PFSK-1 (cell line): ENCODE measurements around the gene TMEM242.

ENCODE experiments used
- SIN3A ChIP-seq: IDR thresholded peaks from 2 replicates; pipeline ENCODE4 v1.6.1; 2012; ENCODE audit warnings: mild to moderate bottlenecking, low read length, moderate library complexity, borderline replicate concordance; ENCODE audit not compliant: insufficient read depth
- TF ChIP-seq, protein P1 (sequence below), 2 experiments: IDR thresholded peaks; 2 replicates each; pipeline versions ENCODE4 v1.6.1 to v1.8.0; 2011 to 2012; ENCODE audit warnings: low read depth in 2 of 2, low read length in 2 of 2, control low read depth in 1 of 2, inconsistent platforms in 1 of 2, mild to moderate bottlenecking in 1 of 2, moderate library complexity in 1 of 2; ENCODE audit not compliant: insufficient read depth in 1 of 2

DNA sequence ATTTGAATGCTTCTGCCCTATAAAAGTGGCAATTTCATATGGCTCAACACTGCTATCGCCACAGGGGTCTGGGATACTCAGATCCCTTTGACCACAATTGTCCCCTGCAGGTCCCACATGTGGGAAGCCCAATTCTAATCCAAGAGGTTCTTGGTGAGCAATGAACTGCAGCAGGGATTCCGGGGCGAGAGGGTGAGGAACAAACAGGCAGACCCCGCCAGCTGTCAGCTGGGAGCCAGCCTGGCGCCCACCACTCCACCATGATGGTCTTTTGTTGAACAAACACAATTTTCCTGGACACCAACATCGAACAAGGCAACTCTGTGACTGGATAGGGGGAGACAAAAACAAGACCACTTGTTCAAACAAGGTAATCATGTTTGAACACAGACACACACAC is 80.5 kb downstream of the TMEM242 start:
- no peak for TF ChIP-seq SIN3A
- TF ChIP-seq, protein P1, sequence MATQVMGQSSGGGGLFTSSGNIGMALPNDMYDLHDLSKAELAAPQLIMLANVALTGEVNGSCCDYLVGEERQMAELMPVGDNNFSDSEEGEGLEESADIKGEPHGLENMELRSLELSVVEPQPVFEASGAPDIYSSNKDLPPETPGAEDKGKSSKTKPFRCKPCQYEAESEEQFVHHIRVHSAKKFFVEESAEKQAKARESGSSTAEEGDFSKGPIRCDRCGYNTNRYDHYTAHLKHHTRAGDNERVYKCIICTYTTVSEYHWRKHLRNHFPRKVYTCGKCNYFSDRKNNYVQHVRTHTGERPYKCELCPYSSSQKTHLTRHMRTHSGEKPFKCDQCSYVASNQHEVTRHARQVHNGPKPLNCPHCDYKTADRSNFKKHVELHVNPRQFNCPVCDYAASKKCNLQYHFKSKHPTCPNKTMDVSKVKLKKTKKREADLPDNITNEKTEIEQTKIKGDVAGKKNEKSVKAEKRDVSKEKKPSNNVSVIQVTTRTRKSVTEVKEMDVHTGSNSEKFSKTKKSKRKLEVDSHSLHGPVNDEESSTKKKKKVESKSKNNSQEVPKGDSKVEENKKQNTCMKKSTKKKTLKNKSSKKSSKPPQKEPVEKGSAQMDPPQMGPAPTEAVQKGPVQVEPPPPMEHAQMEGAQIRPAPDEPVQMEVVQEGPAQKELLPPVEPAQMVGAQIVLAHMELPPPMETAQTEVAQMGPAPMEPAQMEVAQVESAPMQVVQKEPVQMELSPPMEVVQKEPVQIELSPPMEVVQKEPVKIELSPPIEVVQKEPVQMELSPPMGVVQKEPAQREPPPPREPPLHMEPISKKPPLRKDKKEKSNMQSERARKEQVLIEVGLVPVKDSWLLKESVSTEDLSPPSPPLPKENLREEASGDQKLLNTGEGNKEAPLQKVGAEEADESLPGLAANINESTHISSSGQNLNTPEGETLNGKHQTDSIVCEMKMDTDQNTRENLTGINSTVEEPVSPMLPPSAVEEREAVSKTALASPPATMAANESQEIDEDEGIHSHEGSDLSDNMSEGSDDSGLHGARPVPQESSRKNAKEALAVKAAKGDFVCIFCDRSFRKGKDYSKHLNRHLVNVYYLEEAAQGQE (IDR thresholded peaks at IDR 0.05; ENCODE audit: insufficient read depth in 1 of 2, low read depth in 2 of 2, low read length in 2 of 2), result no peak
